Measurements from ENCODE around the gene SMARCAL1.
"Not testable (repeated sequence)": the region's sequence is repeated elsewhere in the genome, so short reads cannot be mapped to it uniquely, and the experiment has no call there.

The SMARCAL1 gene

DNA sequence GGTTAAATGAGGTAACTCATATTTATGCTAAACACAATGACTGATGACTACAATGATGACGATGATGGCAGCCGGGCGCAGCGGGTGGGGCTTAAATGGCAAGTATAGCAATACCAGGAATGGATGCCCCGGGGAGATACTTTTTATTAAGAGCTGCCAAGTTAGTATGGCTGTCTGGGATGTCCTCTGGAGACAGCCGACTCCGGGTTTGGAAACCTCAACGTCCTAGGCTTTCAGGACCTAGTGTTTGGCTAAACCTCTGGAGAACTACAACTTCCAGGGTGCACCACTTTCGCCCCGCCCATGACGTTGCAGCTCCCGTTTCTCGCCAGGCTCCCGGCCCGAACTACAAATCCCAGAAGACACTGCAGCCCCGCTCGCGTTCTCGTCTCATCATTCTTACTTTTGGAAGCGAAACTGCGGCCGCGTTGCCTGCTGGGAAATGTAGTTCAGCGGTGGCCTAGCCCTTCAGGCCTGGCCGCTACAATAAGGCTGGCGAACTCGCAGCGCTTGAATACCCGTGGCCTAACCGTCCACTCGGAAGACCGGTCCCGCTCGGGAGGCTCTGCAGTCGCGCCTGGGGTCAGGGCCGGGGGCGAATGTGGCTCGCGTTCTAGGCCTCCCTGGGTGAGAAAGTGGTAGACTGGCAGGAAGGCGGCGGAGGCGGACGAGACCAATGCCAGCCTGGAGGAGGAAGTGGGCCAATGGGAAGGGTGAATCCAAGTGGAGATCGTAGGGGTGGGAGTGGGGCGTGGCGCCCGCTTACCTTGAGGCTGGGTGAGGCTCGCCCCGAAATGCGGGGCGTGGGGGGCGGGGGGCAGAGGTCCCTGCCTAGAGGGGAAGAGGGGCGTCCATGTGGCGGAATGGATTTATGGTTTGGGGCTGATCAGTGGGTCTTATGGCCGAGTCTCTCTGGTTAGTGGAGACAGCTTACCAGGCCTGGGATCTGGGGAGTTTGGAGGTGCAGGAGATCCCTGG lies at the start of gene SMARCAL1:
Gene SMARCAL1, plus strand, starts transcription at position 463 of the 978 bp plus-strand sequence. CDS start 2,221 bp downstream, outside the sequence.
- peak; percentile 82 for DNase-seq (ENCODE audit: extremely low spot score, insufficient read length, low read depth)
- peak; percentile 99 for FAIRE-seq

DNA sequence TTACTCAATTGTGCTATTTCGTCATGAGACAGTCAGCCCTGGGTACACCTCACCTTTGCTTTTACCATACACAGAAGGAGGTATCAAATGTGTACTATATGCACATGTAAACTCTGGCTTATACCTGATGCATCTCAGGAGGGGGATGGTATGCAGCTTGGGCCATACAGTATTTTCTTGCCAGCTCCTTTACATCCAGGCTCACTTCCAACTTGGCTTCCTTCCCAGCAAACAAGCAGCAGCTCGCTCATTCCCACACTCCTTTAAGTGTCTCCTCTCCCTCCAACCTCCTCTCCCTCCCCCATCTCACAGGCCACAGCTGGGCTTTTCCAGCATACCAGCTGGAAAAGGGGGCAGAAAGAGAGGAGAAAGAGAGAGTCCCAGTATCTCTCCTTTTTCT lies 49.6 kb upstream of the SMARCAL1 start:
- no peak for FAIRE-seq
- no peak for DNase-seq (ENCODE audit: extremely low spot score, insufficient read length, low read depth)

DNA sequence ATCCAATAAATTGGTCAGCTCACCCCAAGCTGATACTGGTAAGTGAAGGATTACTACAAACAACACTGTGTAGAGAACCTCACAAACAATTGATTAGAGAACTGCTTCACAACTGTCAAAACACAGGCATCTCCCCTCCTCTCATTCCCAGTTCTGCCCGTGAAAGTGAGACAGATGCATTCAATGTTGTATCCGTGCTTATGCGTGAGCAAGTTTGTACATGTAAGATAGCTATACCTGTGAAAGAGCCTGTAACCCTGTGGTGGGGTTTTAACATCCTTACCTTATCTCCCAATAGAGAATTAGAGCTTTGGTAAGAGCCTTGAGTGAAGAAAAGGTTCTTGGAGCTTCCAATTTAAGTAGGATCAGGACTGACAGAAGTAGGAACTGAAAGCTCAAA lies 49.1 kb upstream of the SMARCAL1 start:
- DNase-seq (ENCODE audit: extremely low spot score, insufficient read length, low read depth) (no peak), FAIRE-seq (no peak)

DNA sequence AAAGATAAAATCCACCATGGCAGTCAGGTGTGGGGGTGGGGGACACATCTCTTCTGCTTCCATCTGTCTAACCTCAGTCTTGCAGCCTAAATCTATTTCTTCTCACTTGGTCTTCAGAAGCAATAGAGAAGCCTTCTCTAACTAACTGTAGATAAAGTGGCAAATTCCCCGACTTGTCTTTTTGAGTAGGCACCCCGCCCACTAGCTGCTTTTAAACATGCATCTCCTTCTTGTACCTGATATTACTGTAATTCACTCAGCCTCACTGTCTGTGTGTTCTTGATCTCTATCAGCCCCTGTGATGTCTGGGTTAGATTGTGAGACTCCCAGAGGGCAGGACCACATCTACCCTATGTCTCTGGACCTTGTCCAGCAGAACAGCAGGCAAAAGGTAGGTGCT lies 46.8 kb upstream of the SMARCAL1 start:
- no peak for DNase-seq (ENCODE audit: extremely low spot score, insufficient read length, low read depth)
- no peak for FAIRE-seq

DNA sequence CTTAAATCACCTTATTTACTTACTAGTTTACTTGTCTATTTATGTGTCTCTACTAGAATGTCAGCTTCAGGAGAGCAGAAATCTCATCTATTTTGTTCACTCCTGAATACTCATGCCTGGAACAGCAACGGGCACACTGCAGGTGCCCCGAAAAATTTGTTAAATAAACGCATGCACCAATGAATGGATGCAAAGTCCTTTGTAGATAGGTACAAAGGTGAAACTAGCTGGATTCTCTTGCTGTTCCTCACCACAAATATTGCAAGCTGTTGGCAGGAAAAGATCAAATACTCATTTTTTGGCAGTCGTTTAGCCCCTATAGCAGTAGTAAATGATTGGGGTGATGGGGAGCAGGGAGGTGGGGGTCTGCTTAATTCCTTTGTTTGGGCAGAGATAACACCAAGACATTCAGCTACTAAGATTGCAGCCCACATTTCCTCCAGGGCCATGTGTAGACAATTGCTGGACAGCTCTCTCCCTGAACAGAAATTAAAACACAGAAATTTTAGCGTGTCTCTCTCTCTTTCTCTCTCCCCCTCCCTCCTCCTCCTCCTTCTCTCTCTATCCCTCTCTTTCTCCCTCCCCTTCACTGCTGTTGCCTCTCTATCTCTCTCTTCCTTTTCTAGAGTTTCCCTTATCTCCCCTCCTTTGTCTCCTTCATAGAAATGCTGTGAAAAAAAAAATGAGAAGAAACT lies 45.4 kb upstream of the SMARCAL1 start:
- FAIRE-seq: no peak
- no peak for DNase-seq (ENCODE audit: extremely low spot score, insufficient read length, low read depth)

DNA sequence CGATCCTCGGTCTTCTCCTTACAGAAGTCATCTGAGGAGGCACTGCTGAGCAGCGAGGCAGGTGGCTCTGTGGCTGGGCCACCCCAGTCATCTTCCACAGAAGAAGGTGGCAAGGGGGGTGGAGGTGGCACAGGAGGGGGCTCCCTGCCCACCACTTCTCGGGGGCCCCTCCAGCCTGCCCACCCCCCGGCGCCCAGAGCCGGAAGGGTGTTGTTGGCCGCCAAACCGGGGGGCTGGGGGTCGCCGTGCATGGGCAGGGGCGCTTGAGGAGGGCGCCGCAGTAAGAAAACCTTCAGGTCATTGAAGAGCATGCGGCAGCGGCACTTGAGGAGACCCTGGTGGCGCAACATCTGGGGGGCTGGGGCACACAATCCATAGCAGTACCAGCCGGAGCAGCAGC lies 42.5 kb upstream of the SMARCAL1 start:
- FAIRE-seq (no peak), DNase-seq (ENCODE audit: extremely low spot score, insufficient read length, low read depth) (no peak)

GRCh38 chr2:216370961-216371712 lies 41.1 kb upstream of the SMARCAL1 start:
- DNase-seq (ENCODE audit: extremely low spot score, insufficient read length, low read depth) (no peak), FAIRE-seq (no peak)

DNA sequence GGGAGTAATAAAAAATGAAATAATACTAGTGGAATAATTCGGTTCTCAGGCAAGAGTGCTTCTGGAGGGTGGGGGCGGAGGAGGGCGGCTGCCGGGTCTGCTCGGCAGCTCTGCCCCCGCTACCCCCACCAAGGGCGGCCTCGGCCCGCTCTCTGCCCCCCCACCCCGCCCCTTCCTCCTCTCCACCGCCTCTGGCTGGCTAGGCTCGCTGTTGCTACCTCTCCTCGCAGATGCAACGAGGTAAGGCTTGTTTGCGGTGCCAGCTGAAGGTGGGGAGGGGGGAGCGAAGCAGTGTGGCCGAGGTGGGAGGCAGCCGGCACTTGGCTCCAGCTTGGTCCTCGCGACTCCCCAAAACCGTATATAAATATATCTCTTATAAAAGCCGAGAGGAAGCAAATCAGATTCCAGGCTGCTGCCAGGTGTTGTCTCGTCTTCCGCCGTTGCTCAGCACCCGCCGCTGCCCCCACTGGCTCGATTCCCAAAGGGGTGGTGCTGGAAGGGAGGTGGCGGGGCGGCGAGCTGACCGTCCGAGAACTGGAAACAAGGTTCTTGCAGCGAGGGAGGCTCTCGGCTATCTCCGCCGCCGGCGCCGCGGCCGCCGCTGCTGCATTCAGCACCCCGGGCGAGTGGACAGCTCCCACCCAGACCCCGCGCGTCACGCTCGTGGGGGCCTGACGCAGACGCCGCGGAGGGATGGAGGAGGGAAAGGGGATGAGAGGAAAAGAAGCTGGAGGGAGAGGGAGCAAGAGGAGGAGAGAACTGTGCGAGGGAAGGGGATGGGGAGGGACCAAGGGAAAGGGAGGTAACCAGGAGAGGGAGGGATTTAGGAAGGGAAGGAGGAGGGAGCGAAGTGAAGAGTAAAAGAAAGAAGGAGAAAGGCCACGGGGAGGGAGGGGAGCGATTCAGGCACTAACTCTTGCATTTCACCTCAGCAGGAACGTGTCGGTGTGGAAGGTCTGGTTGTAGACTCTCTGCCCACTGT lies 40.3 kb upstream of the SMARCAL1 start, which contains the start of gene MARCHF4:
Gene MARCHF4, minus strand, starts transcription at position 763 of the 982 bp plus-strand sequence. CDS start 2,223 bp downstream, outside the sequence.
- no peak for DNase-seq (ENCODE audit: extremely low spot score, insufficient read length, low read depth)
- FAIRE-seq: no peak

- DNase-seq (ENCODE audit: extremely low spot score, insufficient read length, low read depth): no peak
- FAIRE-seq: no peak
These were observed 39.5 kb upstream of the SMARCAL1 start for GRCh38 chr2:216372761-216373291.

DNA sequence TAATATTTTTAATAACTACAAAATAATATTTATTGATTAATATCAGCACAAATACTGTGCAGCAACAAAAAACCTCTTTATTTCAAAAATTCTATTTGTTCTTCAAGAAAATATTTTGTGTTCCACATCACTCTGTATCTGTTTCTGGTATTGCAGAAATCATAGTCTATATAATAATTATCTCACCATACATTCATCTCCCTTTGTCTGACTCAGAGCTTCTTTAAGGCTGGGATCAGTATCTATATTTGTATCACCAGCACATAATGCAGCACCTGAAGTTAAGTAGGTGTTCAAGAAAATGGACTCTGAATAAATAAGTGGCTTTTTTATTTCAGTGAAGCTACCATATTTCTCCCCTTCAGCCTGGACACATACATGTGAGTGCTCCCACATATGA lies 38.4 kb upstream of the SMARCAL1 start:
- FAIRE-seq (no peak), DNase-seq (ENCODE audit: extremely low spot score, insufficient read length, low read depth) (no peak)

- no peak for DNase-seq (ENCODE audit: extremely low spot score, insufficient read length, low read depth)
- no peak for FAIRE-seq
These were observed 37.0 kb upstream of the SMARCAL1 start for GRCh38 chr2:216375286-216375685.

DNA sequence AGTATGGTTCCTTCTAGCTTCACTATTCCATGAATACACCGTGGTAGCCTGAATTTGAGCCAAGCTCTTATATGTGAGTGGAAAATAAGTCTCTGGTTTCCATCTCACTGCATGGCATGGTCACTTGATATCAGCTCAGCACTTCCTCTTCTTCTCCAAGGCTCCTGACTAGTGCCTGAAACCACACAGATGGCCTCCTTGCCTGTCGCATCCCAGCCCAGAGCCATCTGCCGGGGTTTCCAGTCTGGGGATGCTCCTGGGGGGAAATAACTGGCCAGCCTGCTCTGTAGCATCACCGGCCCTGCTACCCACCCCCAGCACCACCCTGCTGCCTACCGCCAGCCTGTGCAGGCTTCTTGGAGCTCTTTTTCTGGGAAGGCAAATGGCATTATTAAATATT lies 32.3 kb upstream of the SMARCAL1 start:
- FAIRE-seq (no peak), DNase-seq (ENCODE audit: extremely low spot score, insufficient read length, low read depth) (no peak)

DNA sequence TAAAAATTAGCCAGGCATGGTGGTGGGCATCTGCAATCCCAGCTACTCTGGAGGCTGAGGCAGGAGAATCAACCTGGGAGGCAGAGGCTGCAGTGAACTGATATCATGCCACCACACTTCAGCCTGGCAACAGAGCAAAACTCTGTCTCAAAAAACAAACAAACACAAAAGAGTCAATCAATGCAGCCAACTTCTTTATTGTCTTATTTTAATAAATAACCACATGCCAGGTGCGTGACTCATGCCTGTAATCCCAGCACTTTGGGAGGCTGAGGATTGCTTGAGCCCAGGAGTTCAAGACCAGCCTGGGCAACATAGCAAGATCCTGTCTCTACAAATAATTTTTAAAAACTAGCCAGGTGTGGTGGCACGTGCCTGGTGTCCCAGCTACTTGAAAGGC lies 27.9 kb upstream of the SMARCAL1 start:
- DNase-seq (ENCODE audit: extremely low spot score, insufficient read length, low read depth); FAIRE-seq: not testable (repeated sequence)

DNA sequence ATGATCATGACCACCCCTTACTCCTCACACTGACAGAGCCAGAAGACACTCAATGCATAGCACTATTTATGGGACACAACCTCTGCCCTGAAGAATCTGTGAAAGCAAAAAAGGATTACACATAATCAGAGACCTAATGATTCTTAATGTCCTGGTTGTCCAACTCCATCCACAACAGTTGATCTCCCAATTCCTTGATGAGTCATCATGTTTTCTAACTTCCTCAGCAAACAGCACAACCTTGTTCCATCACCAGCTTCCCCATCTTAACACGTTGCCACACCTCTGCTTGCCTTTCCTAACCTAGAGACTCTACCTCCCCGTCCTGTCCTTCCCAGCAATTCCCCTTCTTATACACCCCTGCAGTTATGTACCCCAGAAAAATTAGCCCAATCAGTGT lies 26.8 kb upstream of the SMARCAL1 start:
- FAIRE-seq (no peak), DNase-seq (ENCODE audit: extremely low spot score, insufficient read length, low read depth) (no peak)

- no peak for FAIRE-seq
- DNase-seq (ENCODE audit: extremely low spot score, insufficient read length, low read depth): no peak
These were observed 25.0 kb upstream of the SMARCAL1 start for GRCh38 chr2:216387262-216387661.

DNA sequence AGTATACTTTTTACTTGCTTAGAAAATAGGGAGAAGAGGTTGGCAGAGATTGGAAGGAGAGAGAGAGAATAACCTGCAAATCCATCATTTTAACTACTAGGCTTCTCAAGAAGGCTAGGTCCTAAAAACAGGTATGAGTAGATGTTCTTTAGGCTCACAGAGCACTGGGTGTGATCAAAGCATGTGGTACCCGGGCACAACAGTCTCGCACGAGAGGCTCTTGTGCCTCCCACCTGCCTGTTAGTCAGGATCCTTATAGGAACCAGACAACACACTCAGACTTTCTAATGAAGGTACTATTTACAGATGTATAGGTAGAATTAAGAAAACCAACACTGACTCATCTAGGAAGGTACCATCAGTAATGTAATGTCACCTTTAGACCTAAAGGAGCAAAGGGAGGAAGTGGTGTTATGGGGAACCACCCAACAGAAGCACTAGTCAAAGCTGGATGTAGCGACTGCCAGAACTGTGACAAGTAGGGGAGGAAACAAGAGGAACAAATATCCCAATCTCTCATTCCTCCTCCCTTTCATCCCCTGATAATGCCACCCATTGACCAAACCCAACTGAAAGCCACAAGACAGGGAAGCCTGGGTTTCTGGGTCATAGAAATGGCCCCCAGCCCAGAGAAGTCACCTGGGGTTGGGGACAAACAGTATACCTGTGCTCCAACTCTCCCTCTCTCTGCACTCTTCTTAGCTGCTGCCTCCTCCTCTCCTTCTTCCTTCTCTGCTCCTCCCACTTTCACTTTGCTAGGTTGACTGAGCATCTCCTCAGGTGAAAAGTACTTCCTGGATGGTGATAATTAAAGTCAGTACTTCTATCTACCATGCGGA lies 24.0 kb upstream of the SMARCAL1 start:
- FAIRE-seq: peak; percentile 57
- DNase-seq (ENCODE audit: extremely low spot score, insufficient read length, low read depth): no peak

DNA sequence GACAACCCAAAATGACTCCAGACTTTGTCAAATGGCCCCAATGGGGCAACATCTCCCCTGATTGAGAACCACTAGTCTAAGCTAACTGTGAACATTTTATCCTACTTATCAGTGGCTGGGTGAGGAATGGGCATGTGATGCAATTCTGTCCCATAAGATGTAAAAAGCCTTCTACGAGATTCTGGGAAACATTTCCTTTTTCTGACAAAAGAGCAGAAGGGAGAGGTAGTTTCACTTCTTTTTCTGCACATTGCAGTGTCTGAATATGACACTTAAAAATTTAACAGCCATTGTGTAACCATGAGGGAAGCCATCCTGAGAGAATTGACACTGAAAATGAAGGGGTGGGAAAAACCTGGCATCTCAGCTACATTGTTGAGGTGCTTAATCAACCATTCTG lies 22.7 kb upstream of the SMARCAL1 start:
- FAIRE-seq: no peak
- no peak for DNase-seq (ENCODE audit: extremely low spot score, insufficient read length, low read depth)

DNA sequence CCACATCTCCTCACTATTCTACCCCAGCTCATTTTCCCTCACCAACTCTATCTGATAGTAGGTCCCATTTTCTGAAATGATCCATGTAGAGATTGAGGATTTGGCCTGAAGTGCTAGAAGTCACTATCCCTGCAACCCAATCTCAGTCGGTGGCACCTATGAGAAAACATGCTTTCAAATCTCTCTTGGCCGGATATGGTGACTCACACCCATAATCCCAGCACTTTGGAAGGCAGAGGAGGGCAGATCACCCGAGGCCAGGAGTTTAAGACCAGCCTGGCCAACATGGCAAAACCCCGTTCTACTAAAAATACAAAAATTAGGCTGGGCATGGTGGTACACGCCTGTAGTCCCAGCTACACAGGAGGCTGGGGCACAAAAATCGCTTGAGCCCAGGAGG lies 20.9 kb upstream of the SMARCAL1 start:
- FAIRE-seq (no peak), DNase-seq (ENCODE audit: extremely low spot score, insufficient read length, low read depth) (no peak)
